ENCODE data around the gene C3orf20.

The C3orf20 gene

DNA sequence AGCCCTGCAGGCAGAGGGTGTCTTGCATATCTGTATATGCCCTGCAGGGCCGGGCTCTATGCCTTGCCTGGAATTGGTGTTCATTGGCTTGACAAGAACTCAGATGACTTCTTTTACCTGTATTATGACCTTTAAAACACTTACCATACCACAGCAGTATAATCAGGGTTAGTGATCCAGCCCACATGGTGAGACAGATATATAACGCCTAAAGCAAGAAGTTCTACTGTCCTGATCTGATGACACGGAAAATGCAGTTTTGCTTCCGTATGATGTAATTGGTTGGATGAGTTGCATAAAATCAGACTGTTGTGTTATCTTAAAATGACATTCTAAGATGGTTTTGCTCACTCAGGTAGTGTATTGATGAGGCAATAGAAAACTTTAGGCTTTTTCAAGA, 14.0 kb upstream of the C3orf20 start:
- no peak for TF ChIP-seq NFIC (IDR thresholded peaks at IDR 0.05)
- TF ChIP-seq, protein P1, sequence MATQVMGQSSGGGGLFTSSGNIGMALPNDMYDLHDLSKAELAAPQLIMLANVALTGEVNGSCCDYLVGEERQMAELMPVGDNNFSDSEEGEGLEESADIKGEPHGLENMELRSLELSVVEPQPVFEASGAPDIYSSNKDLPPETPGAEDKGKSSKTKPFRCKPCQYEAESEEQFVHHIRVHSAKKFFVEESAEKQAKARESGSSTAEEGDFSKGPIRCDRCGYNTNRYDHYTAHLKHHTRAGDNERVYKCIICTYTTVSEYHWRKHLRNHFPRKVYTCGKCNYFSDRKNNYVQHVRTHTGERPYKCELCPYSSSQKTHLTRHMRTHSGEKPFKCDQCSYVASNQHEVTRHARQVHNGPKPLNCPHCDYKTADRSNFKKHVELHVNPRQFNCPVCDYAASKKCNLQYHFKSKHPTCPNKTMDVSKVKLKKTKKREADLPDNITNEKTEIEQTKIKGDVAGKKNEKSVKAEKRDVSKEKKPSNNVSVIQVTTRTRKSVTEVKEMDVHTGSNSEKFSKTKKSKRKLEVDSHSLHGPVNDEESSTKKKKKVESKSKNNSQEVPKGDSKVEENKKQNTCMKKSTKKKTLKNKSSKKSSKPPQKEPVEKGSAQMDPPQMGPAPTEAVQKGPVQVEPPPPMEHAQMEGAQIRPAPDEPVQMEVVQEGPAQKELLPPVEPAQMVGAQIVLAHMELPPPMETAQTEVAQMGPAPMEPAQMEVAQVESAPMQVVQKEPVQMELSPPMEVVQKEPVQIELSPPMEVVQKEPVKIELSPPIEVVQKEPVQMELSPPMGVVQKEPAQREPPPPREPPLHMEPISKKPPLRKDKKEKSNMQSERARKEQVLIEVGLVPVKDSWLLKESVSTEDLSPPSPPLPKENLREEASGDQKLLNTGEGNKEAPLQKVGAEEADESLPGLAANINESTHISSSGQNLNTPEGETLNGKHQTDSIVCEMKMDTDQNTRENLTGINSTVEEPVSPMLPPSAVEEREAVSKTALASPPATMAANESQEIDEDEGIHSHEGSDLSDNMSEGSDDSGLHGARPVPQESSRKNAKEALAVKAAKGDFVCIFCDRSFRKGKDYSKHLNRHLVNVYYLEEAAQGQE (IDR thresholded peaks at IDR 0.05; ENCODE audit: low read depth), result no peak
- no peak for TF ChIP-seq CREB1 (IDR thresholded peaks at IDR 0.05; ENCODE audit: low read depth)
- TF ChIP-seq FOXM1 (IDR thresholded peaks at IDR 0.05; ENCODE audit: borderline replicate concordance, low read depth), result no peak
- no peak for TF ChIP-seq TAF1 (IDR thresholded peaks at IDR 0.05; ENCODE audit: low read depth)
- no peak for TF ChIP-seq EGR1 (IDR thresholded peaks at IDR 0.05)
- no peak for TF ChIP-seq YY1 (IDR thresholded peaks at IDR 0.05; ENCODE audit: low read depth)
- TF ChIP-seq RAD21 (IDR thresholded peaks at IDR 0.05; ENCODE audit: low read depth), result no peak
- no peak for TF ChIP-seq EP300 (IDR thresholded peaks at IDR 0.05; ENCODE audit: borderline replicate concordance)
- TF ChIP-seq MAX (IDR thresholded peaks at IDR 0.05), result no peak
- TF ChIP-seq USF1 (IDR thresholded peaks at IDR 0.05), result no peak
- no peak for TF ChIP-seq CEBPB (IDR thresholded peaks at IDR 0.05)
- no peak for TF ChIP-seq TEAD4 (IDR thresholded peaks at IDR 0.05)
- TF ChIP-seq ZBTB7A (IDR thresholded peaks at IDR 0.05; ENCODE audit: low read depth), result no peak
- no peak for TF ChIP-seq TCF12 (IDR thresholded peaks at IDR 0.05; ENCODE audit: low read depth)

DNA sequence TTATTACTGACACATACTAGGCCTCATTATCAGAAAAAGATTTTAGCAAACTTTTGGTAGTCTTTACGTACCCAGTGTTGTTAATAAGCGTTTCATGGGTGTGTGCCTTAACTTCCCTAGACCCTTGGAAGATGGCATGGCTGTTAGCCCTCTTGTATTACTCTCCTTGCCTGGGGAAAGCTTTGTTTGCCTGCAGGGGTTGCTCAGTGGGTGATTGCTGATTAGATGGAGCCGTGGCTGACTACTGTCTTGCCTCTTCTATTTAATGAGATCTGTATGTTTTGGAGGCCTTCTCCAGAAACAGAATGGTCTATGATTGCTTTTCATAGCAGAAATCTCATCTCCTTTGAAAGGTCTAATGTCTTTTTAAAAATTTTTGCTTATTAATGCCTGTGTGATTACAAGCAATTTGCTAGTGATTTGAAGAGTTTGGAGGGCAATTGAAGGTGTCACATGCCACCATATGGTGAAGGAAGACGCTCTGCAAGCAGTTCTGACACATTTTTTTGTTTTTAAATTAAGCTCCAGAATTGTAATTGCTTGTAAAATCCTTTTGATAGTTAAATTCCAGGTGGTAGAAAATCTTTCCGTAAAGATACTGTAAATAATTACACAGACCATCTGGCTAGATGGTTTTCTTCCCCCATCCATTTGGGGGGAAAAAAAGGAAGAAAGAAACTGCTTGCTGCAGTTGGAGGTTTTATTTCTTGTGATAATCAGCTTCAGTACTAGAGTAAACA, 11.4 kb upstream of the C3orf20 start:
- TF ChIP-seq CREB1 (IDR thresholded peaks at IDR 0.05; ENCODE audit: low read depth) (no peak), USF1 (IDR thresholded peaks at IDR 0.05) (no peak), TEAD4 (IDR thresholded peaks at IDR 0.05) (no peak), TCF12 (IDR thresholded peaks at IDR 0.05; ENCODE audit: low read depth) (no peak), TAF1 (IDR thresholded peaks at IDR 0.05; ENCODE audit: low read depth) (no peak), NFIC (IDR thresholded peaks at IDR 0.05) (no peak), EGR1 (IDR thresholded peaks at IDR 0.05) (no peak), ZBTB7A (IDR thresholded peaks at IDR 0.05; ENCODE audit: low read depth) (no peak), CEBPB (IDR thresholded peaks at IDR 0.05) (no peak), FOXM1 (IDR thresholded peaks at IDR 0.05; ENCODE audit: borderline replicate concordance, low read depth) (no peak), RAD21 (IDR thresholded peaks at IDR 0.05; ENCODE audit: low read depth) (no peak), YY1 (IDR thresholded peaks at IDR 0.05; ENCODE audit: low read depth) (no peak), EP300 (IDR thresholded peaks at IDR 0.05; ENCODE audit: borderline replicate concordance) (no peak), MAX (IDR thresholded peaks at IDR 0.05) (no peak)
- TF ChIP-seq, protein P1 (IDR thresholded peaks at IDR 0.05; ENCODE audit: low read depth), result no peak

- no peak for TF ChIP-seq YY1 (IDR thresholded peaks at IDR 0.05; ENCODE audit: low read depth)
- no peak for TF ChIP-seq MAX (IDR thresholded peaks at IDR 0.05)
- no peak for TF ChIP-seq NFIC (IDR thresholded peaks at IDR 0.05)
- no peak for TF ChIP-seq TAF1 (IDR thresholded peaks at IDR 0.05; ENCODE audit: low read depth)
- TF ChIP-seq, protein P1 (IDR thresholded peaks at IDR 0.05; ENCODE audit: low read depth), result no peak
- TF ChIP-seq RAD21 (IDR thresholded peaks at IDR 0.05; ENCODE audit: low read depth), result no peak
- no peak for TF ChIP-seq FOXM1 (IDR thresholded peaks at IDR 0.05; ENCODE audit: borderline replicate concordance, low read depth)
- TF ChIP-seq TCF12 (IDR thresholded peaks at IDR 0.05; ENCODE audit: low read depth), result no peak
- no peak for TF ChIP-seq ZBTB7A (IDR thresholded peaks at IDR 0.05; ENCODE audit: low read depth)
- TF ChIP-seq EP300 (IDR thresholded peaks at IDR 0.05; ENCODE audit: borderline replicate concordance), result no peak
- no peak for TF ChIP-seq CEBPB (IDR thresholded peaks at IDR 0.05)
- TF ChIP-seq CREB1 (IDR thresholded peaks at IDR 0.05; ENCODE audit: low read depth), result no peak
- no peak for TF ChIP-seq TEAD4 (IDR thresholded peaks at IDR 0.05)
- TF ChIP-seq EGR1 (IDR thresholded peaks at IDR 0.05), result no peak
Measured at GRCh38 chr3:14664170-14664569, 10.8 kb upstream of the C3orf20 start.

Data from Ishikawa (cell line).